PC-9 (cell line): ENCODE measurements around the gene ZFP57. TPM values are rescaled to one million over a fixed set of nuclear protein-coding genes. Genes with fewer than 3 reads are reported as not detected.

ENCODE experiments used
- BruUV-seq: library from RNA; stranded (reverse); fragments of 400-500 nt; replicated peaks from 2 replicates; lab custom pipeline; 2021; lab: Mats Ljungman, UMichigan
- CTCF ChIA-PET: fragments of 300-600 bp; sonication (Branson Sonifier 250); formaldehyde crosslinking; loops from one replicate; lab custom pipeline; 2022; ENCODE audit warnings: antibody characterized with exemption; lab: Charles Lee
- POLR2A ChIA-PET: fragments of 300-600 bp; sonication (Branson Sonifier 250); formaldehyde crosslinking; loops from one replicate; lab custom pipeline; 2022; ENCODE audit warnings: antibody characterized with exemption; ENCODE audit not compliant: unreplicated experiment; lab: Charles Lee
- DNase-seq, 2 experiments: peaks; one replicate each; pipeline versions ENCODE4 v3.0.0 to v3.0.0-alpha.2; 2015 to 2022; ENCODE audit warnings: mixed read lengths in 1 of 2
- H2AFZ ChIP-seq: fragments of 200-600 bp; sonication (generic); 2 replicates; pipeline ENCODE4 v1.8.1; 2017; ENCODE audit warnings: antibody characterized with exemption
- H3F3A ChIP-seq: fragments of 200-600 bp; sonication (generic); 2 replicates; pipeline ENCODE4 v1.8.1; 2017; ENCODE audit warnings: antibody characterized with exemption, mild to moderate bottlenecking, low read depth; ENCODE audit not compliant: insufficient read depth
- H3K27ac ChIP-seq: fragments of 200-600 bp; sonication (generic); 2 replicates; pipeline ENCODE4 v1.6.1; 2016; ENCODE audit warnings: mixed run types
- H3K27me3 ChIP-seq: fragments of 200-600 bp; sonication (generic); 2 replicates; pipeline ENCODE4 v1.6.1; 2016; ENCODE audit warnings: low read depth, mixed run types; ENCODE audit not compliant: insufficient read depth
- H3K36me3 ChIP-seq: fragments of 200-600 bp; sonication (generic); 2 replicates; pipeline ENCODE4 v1.6.1; 2016; ENCODE audit warnings: low read depth, mixed run types
- H3K4me1 ChIP-seq: fragments of 200-600 bp; sonication (generic); replicated peaks from 2 replicates; pipeline ENCODE4 v1.6.1; 2016; ENCODE audit warnings: mixed run types; ENCODE audit not compliant: insufficient read depth
- H3K4me2 ChIP-seq: fragments of 200-600 bp; sonication (generic); 2 replicates; pipeline ENCODE4 v1.6.1; 2017; ENCODE audit warnings: mixed run types
- H3K4me3 ChIP-seq: fragments of 200-600 bp; sonication (generic); 2 replicates; pipeline ENCODE4 v1.6.1; 2016; ENCODE audit warnings: mixed run types
- H3K79me2 ChIP-seq: fragments of 200-600 bp; sonication (generic); 2 replicates; pipeline ENCODE4 v1.6.1; 2017; ENCODE audit warnings: low read depth, mixed run types
- H3K9me2 ChIP-seq: fragments of 200-600 bp; sonication (generic); 2 replicates; pipeline ENCODE4 v1.8.1; 2017; ENCODE audit warnings: mild to moderate bottlenecking; ENCODE audit not compliant: insufficient read depth
- H3K9me3 ChIP-seq: fragments of 200-600 bp; sonication (generic); 2 replicates; pipeline ENCODE4 v1.8.1; 2016; ENCODE audit warnings: low read depth; ENCODE audit not compliant: insufficient read depth
- H4K20me1 ChIP-seq: fragments of 200-600 bp; sonication (generic); 2 replicates; pipeline ENCODE4 v1.8.1; 2017; ENCODE audit not compliant: insufficient read depth
- EZH2 ChIP-seq: fragments of 200-600 bp; sonication (generic); IDR thresholded peaks from 2 replicates; pipeline ENCODE4 v1.8.0; 2017; ENCODE audit warnings: antibody characterized with exemption, low read depth
- intact Hi-C: fragments of 100-400 bp; cut with micrococcal nuclease; formaldehyde crosslinking; loops from one replicate; pipeline ENCODE4 v1.10.0; 2022; ENCODE audit not compliant: unreplicated experiment
- total RNA-seq: library from RNA; stranded (reverse); gene quantifications from 2 replicates; pipeline ENCODE4 v1.2.3, GENCODE V29; 2021
- TF ChIP-seq, protein P1 (sequence below): fragments of 200-600 bp; sonication (generic); conservative IDR thresholded peaks from 2 replicates; pipeline ENCODE4 v1.6.1; 2017; ENCODE audit warnings: mixed run types, antibody characterized with exemption, mild to moderate bottlenecking, moderate library complexity

Gene ZFP57
- total RNA-seq, 1 experiment from 2014 or later = 1.1 TPM

DNA sequence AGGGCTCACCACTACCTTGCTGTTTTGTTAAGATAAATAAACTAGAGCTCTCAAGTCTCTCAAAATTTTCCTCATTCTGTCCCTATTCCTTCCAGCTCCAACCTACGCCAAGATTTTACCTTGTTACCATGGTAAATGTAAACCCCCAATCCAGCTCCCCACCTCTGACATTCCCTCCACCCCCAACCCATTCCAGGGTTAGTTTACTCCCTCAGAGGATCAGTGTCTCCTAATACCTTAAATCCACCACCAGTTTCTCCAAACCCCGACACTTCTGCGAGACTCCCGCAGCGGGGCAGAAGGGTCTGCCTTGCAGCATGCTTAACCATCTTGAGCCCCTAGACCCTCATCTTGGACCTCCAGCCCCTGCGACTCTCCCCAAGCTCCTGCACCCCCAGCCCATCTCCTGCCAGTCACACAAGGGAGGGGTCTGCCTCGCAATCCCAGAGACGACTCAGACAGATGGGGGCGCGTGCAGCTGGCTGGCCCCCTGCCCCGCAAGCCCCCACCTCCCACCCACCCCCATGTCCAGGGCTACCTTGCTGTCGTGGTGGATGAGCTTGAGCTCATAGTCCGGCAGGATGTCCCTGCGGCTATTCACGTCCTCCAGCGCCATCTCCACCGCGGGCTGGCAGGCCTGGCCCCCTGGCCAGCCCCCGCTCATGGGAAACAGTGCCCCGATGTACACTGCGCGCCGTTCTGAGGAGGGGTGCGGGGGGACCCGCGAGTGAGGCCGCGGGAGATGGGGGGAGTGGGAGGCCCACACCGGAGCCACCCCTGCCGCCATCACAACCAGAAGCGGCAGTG lies 53.8 kb downstream of the ZFP57 start:
- DNase-seq = no peak
- no peak overlapping the region for H3K27ac ChIP-seq
- ChIA-PET POLR2A (no interaction called here), CTCF (interaction anchor here (0.5 kb wide), 1 partner anchor 60 kb away, joined by 5 read pairs; no protein-coding TSS in a partner anchor)
- H4K20me1 ChIP-seq = no peaks in the 10 kb centered on the region
- no peaks in the 10 kb centered on the region; the same call in 1 of the 2 replicates for H3K4me1 ChIP-seq
- no peaks in the 10 kb centered on the region for H3K9me2 ChIP-seq
- no peaks in the 10 kb centered on the region for H3K79me2 ChIP-seq
- H3K9me3 ChIP-seq = no peaks in the 10 kb centered on the region
- H3K4me2 ChIP-seq = no peak overlapping the region
- no peaks in the 10 kb centered on the region for H3K36me3 ChIP-seq
- no TSS peak for BruUV-seq
- no peaks in the 10 kb centered on the region for H3F3A ChIP-seq
- H3K4me3 ChIP-seq = no peak overlapping the region
- TF ChIP-seq, protein P1, sequence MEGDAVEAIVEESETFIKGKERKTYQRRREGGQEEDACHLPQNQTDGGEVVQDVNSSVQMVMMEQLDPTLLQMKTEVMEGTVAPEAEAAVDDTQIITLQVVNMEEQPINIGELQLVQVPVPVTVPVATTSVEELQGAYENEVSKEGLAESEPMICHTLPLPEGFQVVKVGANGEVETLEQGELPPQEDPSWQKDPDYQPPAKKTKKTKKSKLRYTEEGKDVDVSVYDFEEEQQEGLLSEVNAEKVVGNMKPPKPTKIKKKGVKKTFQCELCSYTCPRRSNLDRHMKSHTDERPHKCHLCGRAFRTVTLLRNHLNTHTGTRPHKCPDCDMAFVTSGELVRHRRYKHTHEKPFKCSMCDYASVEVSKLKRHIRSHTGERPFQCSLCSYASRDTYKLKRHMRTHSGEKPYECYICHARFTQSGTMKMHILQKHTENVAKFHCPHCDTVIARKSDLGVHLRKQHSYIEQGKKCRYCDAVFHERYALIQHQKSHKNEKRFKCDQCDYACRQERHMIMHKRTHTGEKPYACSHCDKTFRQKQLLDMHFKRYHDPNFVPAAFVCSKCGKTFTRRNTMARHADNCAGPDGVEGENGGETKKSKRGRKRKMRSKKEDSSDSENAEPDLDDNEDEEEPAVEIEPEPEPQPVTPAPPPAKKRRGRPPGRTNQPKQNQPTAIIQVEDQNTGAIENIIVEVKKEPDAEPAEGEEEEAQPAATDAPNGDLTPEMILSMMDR = no peak
- no peak for TF ChIP-seq EZH2
- intact Hi-C loops = no loop called here
- H2AFZ ChIP-seq = no peak overlapping the region
- no peaks in the 10 kb centered on the region for H3K27me3 ChIP-seq

DNA sequence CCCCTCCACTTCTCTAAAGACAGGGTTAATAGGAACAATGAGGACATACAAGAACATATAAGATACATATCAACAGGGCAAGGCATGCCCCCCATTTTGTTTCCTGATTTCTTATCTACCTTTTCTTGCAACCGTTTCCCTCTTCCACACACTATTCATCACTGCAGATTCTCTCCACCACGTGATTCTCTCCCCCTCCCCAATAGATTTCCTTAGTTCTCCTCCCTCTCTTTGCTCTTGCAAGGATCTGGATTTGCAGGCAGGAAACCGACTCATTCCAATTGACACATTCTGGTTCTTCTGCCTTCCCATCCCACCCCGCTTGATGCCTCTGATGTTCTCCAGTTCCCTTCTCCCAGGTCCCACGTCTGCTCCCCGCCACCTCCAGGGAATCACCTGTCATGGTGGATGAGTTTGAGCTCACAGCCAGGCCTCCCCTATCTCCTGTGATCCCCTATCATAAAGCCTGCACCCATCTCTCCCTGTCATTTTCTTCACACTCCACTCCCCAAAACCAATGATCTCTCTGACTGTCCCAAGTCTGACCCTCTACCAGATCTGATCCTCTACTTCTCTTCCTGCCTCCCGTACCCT lies 55.5 kb downstream of the ZFP57 start:
- intact Hi-C loops = no loop called here
- Histone ChIP-seq H4K20me1 (no peaks in the 10 kb centered on the region), H3K4me2 (no peak overlapping the region), H3K4me3 (no peak overlapping the region), H3K36me3 (no peaks in the 10 kb centered on the region), H3K9me3 (no peaks in the 10 kb centered on the region), H3F3A (no peaks in the 10 kb centered on the region), H3K79me2 (no peaks in the 10 kb centered on the region), H3K9me2 (no peaks in the 10 kb centered on the region), H3K4me1 (no peaks in the 10 kb centered on the region), H3K27me3 (no peaks in the 10 kb centered on the region), H2AFZ (no peak overlapping the region), H3K27ac (no peak overlapping the region)
- no peak for DNase-seq
- ChIA-PET POLR2A (no interaction called here), CTCF (interaction anchor here (1.4 kb wide), 1 partner anchor 28 kb away, joined by 4 read pairs; no protein-coding TSS in a partner anchor)
- no peak for TF ChIP-seq EZH2
- TF ChIP-seq, protein P1 = no peak
- no TSS peak for BruUV-seq

DNA sequence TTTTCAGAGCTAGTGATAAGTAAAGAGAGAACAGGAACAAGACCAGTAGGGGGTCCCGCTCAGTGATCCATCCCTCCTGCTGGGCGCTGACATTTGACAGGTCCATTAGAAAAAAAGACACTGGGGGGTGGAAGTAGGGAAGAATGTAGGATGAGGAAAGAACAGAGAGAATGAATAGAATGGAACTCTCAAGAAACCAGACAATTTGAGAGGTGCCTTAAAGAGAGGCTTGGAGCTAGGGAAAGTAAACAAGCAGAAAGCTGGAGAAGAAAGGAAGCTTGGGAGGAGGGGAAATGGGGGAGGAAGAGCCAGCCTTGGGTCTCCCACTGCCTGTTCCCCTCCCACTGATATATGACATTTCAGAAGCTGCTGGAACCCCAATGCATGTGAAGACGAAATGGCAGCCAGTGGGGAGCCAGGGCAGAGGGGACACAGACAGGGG lies 56.4 kb downstream of the ZFP57 start:
- Histone ChIP-seq H3K79me2 (no peaks in the 10 kb centered on the region), H4K20me1 (no peaks in the 10 kb centered on the region), H3K36me3 (no peaks in the 10 kb centered on the region), H3K4me3 (no peak overlapping the region), H3K4me1 (no peaks in the 10 kb centered on the region), H3K9me2 (no peaks in the 10 kb centered on the region), H3F3A (no peaks in the 10 kb centered on the region), H3K9me3 (no peaks in the 10 kb centered on the region), H3K27me3 (no peaks in the 10 kb centered on the region), H3K4me2 (no peak overlapping the region), H2AFZ (no peak overlapping the region), H3K27ac (no peak overlapping the region)
- intact Hi-C loops = no loop called here
- DNase-seq = no peak
- TF ChIP-seq EZH2 = no peak
- TF ChIP-seq, protein P1 = no peak
- CTCF ChIA-PET = interaction anchor here (1.4 kb wide), 1 partner anchor 29 kb away, joined by 4 read pairs; no protein-coding TSS in a partner anchor
- no TSS peak for BruUV-seq
- POLR2A ChIA-PET = interaction anchor here (0.6 kb wide), 1 partner anchor 1788 kb away, joined by 4 read pairs; no protein-coding TSS in a partner anchor

Other genes with a start within 250 kb of the ZFP57 start
- not detected in 2 replicates for gene OR10C1, start 241.8 kb downstream of the ZFP57 start, total RNA-seq
- gene OR11A1, start 224.1 kb downstream of the ZFP57 start, total RNA-seq = not detected in 2 replicates
- gene OR2H1, start 224.0 kb downstream of the ZFP57 start, total RNA-seq = not detected in 2 replicates
- not detected in 2 replicates for gene MAS1L, start 193.2 kb downstream of the ZFP57 start, total RNA-seq
- not detected in 2 replicates for gene UBD, start 121.4 kb downstream of the ZFP57 start, total RNA-seq
- not detected in 2 replicates for gene OR2H2, start 96.0 kb downstream of the ZFP57 start, total RNA-seq
- 36.3 and 43.6 TPM in 2 replicates for gene GABBR1, start 48.0 kb downstream of the ZFP57 start, total RNA-seq
- gene MOG, start 24.1 kb downstream of the ZFP57 start, total RNA-seq = not detected in 2 replicates
- gene HLA-F, start 42.3 kb upstream of the ZFP57 start, total RNA-seq = 7.6 and 12.5 TPM in 2 replicates
- gene HLA-G, start 146.7 kb upstream of the ZFP57 start, total RNA-seq = 0.38 and 0.50 TPM in 2 replicates